Measurements from ENCODE around the gene PTGER4. TPM values are rescaled to one million over a fixed set of nuclear protein-coding genes. Genes with fewer than 3 reads are reported as not detected.

PTGER4 gene
- total RNA-seq, 6 experiments from 2014 or later: 0.84 to 4.4 (median 2.9) TPM

GRCh38 chr5:40674661-40675235, 5.0 kb upstream of the PTGER4 start:
- no peak overlapping the region for H3K4me3 ChIP-seq
- TF ChIP-seq CTCF (IDR thresholded peaks at IDR 0.05) (no peak), POLR2A (IDR thresholded peaks at IDR 0.05) (no peak)
- no peak for ATAC-seq
- WGBS (ENCODE audit: insufficient coverage, low coverage, low lambda C conversion rate, missing lambda C conversion rate): 81% methylated on average over 3 of the region's 6 CpGs
- intact Hi-C loops (cut with DNase I): no loop called here
- no peak for DNase-seq
- H3K4me1 ChIP-seq: peaks cover 0 to 4% (median 0%) of the 10 kb centered on the region in 4 donors
- H3K27me3 ChIP-seq: no peaks in the 10 kb centered on the region
- H3K27ac ChIP-seq: no peak overlapping the region
- H3K36me3 ChIP-seq: no peaks in the 10 kb centered on the region
- no peaks in the 10 kb centered on the region for H3K9me3 ChIP-seq

GRCh38 chr5:40675396-40676133, 4.2 kb upstream of the PTGER4 start:
- no peaks in the 10 kb centered on the region for H3K9me3 ChIP-seq
- no peaks in the 10 kb centered on the region for H3K36me3 ChIP-seq
- peaks cover 0 to 10% (median 2%) of the 10 kb centered on the region in 4 donors for H3K4me1 ChIP-seq
- intact Hi-C loops (cut with DNase I): no loop called here
- no peak for TF ChIP-seq POLR2A (IDR thresholded peaks at IDR 0.05)
- TF ChIP-seq CTCF (IDR thresholded peaks at IDR 0.05): no peak
- H3K27me3 ChIP-seq: no peaks in the 10 kb centered on the region
- whole genome bisulfite sequencing (ENCODE audit: insufficient coverage, low coverage, low lambda C conversion rate, missing lambda C conversion rate): 35% methylated on average over 4 of the region's 7 CpGs
- ATAC-seq: no peak
- no peak overlapping the region for H3K4me3 ChIP-seq
- H3K27ac ChIP-seq: no peak overlapping the region
- DNase-seq: no peak

- ATAC-seq: no peak
- WGBS (ENCODE audit: insufficient coverage, low coverage, low lambda C conversion rate, missing lambda C conversion rate): 86% methylated on average over 2 of the region's 3 CpGs
- Histone ChIP-seq H3K36me3 (no peaks in the 10 kb centered on the region), H3K9me3 (no peaks in the 10 kb centered on the region), H3K27ac (no peak overlapping the region), H3K4me1 (peaks cover 0 to 11% (median 2%) of the 10 kb centered on the region in 4 donors), H3K4me3 (no peak overlapping the region), H3K27me3 (peaks cover 0 to 12% of the 10 kb centered on the region in 2 donors)
- intact Hi-C loops (cut with DNase I): no loop called here
- DNase-seq: no peak
- no peak for TF ChIP-seq CTCF (IDR thresholded peaks at IDR 0.05)
- no peak for TF ChIP-seq POLR2A (IDR thresholded peaks at IDR 0.05)
Observed at GRCh38 chr5:40676613-40677343, 2.9 kb upstream of the PTGER4 start.

- H3K4me3 ChIP-seq: no peak overlapping the region
- intact Hi-C loops (cut with DNase I): no loop called here
Observed at GRCh38 chr5:40677456-40677855, 2.3 kb upstream of the PTGER4 start.

More at GRCh38 chr5:40677456-40677855, 2.3 kb upstream of the PTGER4 start:
- TF ChIP-seq CTCF (IDR thresholded peaks at IDR 0.05) (no peak), POLR2A (IDR thresholded peaks at IDR 0.05) (no peak)
- Histone ChIP-seq H3K27me3 (peaks cover 0 to 13% of the 10 kb centered on the region in 2 donors), H3K4me1 (peaks cover 0 to 11% (median 2%) of the 10 kb centered on the region in 4 donors), H3K9me3 (no peaks in the 10 kb centered on the region), H3K36me3 (no peaks in the 10 kb centered on the region), H3K27ac (no peak overlapping the region)
- ATAC-seq: no peak
- DNase-seq: no peak
- 64% methylated on average over 2 of the region's 2 CpGs for WGBS (ENCODE audit: insufficient coverage, low coverage, low lambda C conversion rate, missing lambda C conversion rate)
